ENCODE data around the gene PLA2G4E.

PLA2G4E gene

DNA sequence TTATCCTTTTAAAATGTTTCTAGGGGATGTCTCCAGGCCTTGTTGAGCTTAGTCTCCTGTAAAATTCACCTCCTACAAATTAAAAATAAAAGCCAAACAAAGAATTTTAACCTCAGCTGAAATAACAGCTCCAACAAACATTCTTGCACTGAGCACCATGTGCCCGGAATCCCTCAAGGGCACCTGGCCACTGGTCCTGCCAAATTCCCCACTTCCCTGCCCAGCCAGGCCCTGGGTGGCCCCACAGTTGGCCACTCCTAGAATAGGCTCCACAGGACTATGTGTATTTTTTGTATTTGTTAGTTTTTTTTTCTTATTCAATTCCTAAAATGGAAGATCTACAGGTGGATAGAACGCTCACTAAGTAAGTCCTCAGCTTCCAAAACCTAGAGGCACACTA, 33.1 kb upstream of the PLA2G4E start:
- DNase-seq (ENCODE audit: low read depth in 2 of 3, low spot score in 2 of 3), result no peak

DNA sequence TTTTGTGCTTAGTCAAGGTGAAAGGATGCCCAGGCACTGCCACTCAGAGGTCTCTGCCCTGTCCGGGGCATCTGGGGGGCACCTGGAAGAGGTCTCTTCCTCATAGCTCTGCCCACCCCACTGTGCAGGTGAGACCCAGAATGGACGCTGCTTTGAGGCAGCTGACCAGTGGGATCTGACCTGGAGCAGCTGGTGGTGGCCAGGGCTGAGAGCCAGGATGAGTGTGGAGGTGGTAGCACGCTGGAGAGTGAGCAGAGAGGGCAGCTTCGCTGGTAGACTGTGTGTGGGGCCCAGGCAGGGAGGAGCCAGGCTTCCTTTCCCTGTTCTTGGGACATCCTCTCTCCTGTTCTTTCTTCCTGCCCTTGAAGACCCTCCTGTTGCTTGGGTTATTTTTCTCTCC, 32.2 kb upstream of the PLA2G4E start:
- DNase-seq (ENCODE audit: low read depth in 2 of 3, low spot score in 2 of 3), result no peak

DNA sequence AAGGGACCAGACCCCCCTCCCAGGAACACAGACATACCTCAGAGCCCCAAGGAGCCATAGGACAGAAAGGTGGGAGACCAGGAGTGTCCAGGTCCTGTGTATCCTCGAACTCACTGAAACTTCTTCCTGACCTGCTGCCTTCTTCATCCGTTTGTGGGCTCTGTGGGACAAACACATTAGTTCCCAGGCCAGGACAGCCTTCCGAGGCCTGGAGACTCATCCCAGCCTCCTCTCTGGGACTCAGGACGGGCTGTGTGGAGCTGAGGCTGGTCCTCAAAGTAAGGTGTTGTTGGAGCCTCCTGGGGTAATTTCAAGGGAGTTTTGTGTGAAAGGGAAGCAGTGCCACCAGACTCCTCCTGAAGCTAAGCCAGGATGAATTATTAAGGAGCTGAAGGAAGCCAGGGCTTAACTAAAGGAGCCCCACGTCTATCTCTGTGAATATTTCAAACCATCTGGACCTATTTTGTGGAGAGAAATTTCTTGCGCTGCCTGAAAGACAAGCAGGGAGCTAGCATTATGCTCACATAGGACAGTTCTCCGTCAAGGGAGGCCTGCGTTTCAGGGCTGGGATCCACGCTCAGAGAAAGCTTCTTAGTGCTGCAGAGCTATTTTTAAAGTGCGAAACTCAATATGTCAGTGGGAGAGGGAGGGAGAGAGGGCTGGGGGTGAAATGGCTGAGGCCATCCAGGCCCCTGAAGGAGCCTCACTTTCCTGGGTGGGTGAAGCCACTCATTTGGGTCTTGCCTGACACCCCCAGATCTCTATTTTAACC, 29.8 kb upstream of the PLA2G4E start:
- DNase-seq (ENCODE audit: low read depth in 2 of 3, low spot score in 2 of 3), result no peak

DNA sequence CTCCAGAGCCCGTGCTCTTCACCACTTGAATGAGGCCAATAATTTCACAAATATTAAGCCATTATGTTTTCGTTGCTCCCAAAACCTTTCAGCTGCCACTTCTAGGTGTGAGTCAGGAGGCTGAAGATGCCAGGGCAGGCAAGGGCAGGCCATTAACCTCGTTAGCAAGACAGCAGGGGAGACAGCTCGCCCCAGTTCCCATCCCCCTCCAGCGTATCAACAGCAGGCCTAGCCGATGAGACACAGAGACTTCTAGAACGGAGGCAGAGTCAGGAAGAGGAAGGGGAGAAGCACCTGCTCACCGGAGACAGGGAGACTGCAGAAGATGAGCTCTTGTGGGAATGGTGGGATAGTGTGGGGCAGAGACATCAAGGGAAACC, 28.0 kb upstream of the PLA2G4E start:
- no peak for DNase-seq (ENCODE audit: low read depth in 2 of 3, low spot score in 2 of 3)

DNA sequence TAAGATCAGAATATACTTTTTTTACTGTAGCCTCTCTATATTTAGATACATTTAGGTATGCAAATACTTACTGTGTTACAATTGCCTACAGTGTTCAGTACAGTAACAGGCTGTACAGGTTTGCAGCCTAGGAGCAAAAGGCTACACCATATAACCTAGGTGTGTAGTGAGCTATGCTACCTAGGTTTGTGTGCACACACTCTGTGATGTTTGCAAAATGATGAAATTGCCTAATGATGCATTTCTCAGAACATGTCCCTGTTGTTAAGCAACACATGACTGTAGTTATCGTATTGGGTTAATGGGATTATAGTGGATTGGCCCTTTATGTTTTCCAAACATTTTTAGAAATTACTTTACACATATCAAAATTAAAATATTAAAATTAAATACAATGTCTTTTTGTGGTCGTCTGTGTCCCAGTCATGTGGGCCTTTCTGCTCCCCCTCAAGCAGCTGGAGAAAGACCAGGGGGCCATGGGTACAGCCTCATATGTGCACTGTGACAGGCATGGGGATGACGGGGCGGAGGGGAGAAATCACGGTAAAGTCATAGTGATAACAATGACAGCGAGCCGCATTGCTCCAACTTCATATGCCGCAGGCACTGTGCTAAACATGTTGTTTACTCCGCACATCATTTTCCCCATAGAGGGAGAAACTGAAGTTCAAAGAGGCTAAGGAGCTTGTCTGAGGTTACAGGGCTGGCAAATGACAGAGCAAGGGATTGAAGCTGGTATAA, 27.4 kb upstream of the PLA2G4E start:
- no peak for DNase-seq (ENCODE audit: low read depth in 2 of 3, low spot score in 2 of 3)

DNA sequence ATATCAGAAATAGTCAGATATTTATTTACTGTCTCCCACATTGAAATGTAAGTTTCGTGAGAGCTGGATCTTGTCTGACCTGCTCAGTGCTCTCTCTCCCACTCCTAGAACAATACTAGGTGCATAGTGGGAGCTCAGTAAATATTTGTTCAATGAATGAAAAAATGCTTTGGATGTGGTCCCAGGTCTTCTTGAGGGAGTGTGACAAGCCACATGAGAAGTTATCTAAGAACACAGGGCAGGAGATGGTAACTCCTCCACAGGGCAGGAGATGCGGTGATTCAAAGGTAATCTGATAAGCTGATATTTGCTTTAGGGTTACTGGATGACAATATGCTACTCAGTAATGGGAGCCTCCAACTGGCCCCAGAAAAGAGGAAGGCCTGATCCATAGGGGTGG, 25.8 kb upstream of the PLA2G4E start:
- no peak for DNase-seq (ENCODE audit: low read depth in 2 of 3, low spot score in 2 of 3)

DNA sequence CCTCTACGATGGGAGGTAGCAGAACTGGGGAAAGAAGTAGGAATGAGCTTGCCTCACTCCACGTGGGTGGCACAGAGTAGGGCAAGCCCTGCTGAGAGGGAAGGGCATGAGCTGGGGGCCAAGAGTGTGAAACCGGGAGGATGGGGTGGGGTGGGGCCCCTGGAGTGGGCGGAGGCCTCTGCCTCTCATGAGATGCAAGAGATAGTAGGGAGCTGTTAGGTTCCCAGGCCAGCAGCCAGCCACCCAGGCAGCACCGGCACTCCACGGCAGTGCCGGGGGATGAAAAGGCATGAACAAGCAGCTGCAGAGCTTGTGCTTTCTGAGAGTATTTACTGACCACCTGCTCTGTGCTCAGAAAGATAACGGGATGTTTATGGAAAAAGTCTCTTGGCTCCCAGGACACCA, 24.4 kb upstream of the PLA2G4E start:
- DNase-seq (ENCODE audit: low read depth in 2 of 3, low spot score in 2 of 3), result no peak

DNA sequence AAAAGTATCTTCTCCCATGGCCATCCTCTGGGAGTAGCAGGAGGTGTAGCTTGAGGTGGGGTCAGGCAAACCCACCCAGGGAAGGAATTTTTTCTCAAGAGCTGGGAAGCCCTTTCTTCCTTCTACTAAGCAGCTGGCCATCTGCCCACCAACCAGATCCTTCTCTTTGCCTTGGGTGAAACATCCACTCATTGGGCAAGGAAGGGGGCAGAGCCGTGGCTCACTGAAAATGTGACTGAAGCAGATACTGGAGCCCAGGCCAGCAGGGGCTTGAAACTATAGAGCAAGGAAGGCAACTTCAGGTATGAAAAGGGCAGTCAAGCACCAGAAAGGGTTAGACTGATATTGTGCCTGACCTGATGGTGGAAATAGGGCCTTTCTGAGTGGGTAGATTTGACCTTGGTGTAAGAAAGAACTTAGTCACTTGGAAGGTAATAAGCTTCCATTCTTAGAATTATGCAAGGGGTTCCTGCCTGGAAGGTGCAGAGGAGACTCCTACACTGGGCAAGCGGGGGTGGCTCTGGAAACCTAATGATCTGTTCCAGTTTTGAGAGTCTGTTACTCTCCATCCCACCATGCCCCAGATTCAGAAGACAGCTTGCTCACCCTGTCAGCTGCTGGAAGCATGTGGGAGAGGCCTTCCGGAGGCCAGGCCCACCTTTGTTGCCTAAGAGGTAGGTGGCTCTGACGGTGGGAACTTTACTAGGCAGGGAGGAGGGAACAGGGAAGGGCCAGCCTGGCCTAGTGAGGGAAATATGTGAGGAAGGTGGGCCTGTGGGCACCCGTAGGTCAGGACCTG, 22.0 kb upstream of the PLA2G4E start:
- DNase-seq (ENCODE audit: low read depth in 2 of 3, low spot score in 2 of 3), result no peak

DNA sequence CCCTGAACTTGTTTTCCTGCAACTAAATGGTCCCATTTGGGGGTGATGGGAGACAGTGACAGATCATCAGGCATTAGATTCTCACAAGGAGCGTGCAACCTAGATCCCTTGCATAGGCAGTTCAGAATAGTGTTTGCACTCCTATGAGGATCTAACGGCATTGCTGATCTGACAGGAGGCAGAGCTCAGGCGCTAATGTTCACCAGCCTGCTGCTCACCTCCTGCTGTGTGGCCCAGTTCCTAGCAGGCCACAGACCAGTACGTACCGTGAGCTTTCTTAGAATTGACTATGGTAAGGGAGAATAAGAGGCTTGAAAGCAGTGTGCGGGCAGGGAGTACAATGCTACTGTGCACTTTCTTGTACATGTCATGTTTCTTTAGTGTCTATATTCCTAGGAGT, 17.6 kb upstream of the PLA2G4E start:
- DNase-seq (ENCODE audit: low read depth in 2 of 3, low spot score in 2 of 3), result no peak

DNA sequence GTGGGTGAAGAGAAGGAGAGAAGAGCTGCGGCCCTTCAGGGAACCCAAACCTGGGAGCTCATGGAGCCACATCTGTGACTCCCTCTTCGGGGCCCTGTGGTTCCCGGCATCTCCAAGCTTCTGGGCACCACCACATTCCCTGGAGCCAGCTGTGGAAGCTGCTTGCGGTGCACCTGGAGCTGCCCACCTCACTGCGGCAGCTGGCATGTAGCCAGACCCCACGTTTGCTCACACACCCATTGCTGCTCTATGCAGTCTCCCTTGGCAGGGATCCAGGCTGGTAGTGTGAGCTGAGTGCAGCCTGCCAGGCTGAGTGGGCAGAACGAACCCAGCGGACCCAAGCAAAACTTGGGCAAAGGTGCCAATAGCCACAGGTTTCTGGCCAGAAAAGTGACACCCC, 16.8 kb upstream of the PLA2G4E start:
- DNase-seq (ENCODE audit: low read depth in 2 of 3, low spot score in 2 of 3), result no peak

DNA sequence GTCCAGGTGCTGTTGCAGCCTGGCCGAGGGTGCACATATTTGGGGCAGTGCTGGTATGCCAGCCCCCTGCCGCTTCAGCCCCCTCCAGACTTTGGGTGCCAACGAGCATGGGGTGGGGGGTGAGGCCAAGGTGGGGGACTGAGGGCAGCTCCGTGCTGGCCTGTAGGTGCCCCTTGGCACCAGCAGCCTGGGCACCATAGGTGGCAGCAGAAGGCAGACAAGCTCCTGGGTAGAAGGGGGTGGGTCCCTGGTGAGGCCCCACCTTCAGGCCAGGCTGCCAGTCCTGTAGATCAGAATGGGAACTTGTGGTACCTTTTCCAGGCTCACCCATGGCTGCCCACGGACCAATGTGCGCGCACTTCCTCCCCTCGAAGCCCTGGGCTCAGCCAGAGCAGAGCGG, 16.1 kb upstream of the PLA2G4E start:
- DNase-seq (ENCODE audit: low read depth in 2 of 3, low spot score in 2 of 3), result no peak

DNA sequence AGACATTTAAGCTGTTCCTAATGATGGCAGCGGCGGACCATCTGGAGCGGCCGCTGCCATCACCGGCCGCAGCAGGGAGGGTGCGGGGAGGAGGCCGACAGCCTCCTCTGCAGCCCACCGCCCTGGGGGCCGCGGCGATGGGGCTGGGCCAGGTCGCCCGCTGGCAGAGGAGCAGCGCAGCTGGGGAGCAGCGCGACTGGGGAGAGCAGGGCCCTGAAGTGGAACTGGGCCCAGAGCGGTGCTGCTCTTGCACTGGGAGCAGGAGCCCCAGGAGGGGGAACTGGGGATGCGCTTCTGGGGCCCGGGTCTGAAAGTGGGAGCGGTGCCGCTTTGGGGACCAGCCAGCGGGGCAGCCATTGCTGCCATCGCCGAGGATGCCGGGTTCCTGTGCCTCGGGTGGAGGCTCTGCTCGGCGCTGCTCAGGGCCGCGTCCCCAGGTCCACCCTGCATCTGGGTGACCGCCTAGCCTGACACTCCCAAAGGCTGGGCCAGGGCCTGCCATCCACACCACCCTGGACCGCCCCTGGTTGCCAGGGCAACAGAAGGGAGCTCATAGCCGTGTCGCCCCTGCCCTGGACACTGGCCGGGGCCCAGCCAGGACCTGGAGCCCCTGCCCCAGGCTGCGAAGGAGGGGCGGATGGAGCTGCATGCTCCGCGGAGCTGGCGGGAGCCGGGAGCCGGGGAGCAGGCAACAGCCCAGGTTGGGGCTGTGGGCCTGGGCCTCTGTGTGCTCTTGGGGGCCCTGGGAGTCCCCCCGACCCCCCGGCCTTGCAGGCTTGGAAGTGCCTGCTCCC, 15.5 kb upstream of the PLA2G4E start:
- no peak for DNase-seq (ENCODE audit: low read depth in 2 of 3, low spot score in 2 of 3)

DNA sequence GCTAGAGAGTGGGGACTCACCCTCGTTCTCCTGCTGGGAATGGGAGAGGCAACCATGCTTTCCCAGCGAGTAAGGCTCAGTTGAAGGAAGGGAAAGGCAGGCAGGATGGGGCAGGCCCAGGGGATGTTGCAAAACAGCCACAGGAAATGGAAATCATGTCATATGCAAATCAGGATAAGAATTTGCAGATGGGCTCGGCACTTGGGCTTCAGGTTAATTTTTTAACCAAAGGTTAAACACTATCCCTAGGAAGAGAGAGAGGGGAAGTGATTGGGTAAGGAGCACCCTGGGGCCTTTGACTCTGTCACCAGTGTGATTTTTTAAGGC, 14.6 kb upstream of the PLA2G4E start:
- no peak for DNase-seq (ENCODE audit: low read depth in 2 of 3, low spot score in 2 of 3)

DNA sequence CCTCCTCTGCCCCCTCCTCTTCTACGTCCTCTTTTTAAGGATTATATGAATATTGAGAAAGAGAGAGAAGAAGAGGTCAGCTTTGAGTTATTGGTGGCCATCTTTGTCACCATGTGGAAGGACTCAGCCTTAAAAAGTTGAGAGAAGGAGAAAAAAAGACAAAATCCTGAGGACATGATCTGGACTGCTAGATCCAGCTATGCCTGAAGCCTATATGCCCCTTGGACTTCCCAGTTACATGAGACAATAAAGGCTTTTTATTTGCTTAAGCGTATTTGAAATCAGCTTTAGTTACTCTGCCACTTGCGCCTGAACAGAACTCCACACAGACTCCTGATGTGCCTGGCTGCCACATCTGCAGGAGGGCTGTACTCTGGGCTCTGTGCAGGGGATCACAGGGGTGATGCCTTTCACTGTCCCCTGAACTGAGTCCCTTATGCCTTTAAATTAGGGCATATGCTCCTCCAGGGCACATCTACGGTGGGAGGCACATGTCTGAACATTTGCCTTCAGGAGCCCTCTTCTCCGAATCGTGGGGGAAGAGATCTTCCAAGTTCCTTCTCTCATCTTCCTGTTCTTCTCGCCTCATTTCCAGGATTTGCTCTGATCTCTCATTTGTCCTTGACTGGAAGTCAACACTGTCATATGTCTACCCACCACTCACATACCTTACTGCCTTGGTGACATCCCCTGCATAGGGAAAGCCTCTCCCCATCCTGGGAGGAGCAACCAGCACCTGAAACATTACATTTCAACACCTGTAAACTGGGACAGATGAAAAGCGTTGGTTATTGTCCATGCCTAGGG, 14.0 kb upstream of the PLA2G4E start:
- DNase-seq (ENCODE audit: low read depth in 2 of 3, low spot score in 2 of 3), result no peak

DNA sequence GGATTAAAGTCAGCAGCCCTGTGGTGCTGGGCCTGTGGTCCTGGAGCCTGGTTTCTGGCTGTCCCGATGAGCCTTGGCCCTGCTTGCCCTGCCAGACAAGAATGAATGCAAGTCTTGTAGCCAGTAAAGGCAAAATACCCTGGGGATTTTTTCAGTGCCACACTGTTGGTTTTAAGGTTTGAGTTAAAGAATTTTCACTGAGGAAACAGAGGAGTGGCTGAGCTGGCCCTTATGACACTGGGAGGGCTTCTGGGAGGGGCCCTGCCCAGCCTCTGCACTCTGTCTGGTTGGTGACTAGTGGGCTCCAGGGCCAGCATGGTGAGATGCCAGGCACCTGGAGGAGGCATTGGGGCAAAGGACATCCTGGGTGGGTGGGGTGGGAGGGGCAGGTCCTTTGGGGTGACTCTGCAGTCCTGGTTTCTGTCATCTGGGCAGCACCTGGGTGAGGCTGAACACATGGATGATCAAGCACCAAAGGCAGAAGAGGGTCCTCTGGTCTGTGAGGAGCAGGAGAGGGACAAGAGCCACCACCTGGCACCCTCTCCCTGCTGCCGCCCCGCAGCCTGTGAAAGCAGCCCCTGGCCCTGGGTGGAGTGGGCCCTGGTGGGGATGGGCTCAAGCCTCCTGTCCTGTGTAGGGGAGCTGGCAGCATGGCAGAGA, 12.5 kb upstream of the PLA2G4E start:
- DNase-seq (ENCODE audit: low read depth in 2 of 3, low spot score in 2 of 3), result no peak

DNA sequence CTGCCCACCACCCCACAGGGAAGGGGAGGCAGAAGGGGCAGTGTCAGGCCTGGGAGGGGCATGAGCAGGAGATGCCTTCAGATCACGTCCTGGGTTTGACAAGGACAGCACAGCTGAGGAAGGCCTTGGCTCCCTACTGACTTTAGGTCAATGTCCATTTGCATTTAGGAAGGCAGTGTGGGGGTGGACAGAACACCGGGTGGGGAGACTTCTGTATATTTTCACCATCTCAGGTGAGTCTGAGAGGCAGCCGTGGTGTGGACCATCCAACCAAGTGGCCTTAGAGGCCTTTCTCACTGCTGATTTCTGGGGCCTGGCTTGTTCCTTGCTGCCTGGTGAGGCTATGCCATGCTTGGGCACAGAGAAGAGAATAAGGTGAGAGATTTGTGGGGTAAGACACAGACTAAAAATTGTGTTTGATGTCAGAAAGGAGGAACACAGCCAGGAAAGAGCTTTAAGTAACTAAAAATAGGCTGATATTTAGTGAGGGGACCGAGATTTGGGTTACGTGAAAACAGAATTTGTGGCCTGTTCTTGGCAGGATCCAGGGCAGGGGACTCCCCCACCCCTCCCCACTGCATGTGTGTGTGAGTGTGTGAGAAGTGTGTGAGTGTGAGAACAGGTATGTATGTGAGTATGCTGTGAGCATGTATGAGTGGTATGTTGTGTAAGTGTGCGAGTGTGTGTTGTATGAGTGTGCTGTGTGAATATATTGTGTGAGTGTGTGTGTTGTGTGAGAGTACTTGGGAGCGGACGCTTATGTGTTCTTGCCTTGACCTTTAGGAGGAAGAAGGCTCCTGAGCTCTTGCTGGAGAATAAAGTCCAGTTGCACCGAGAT, 11.8 kb upstream of the PLA2G4E start:
- DNase-seq (ENCODE audit: low read depth in 2 of 3, low spot score in 2 of 3), result no peak

DNA sequence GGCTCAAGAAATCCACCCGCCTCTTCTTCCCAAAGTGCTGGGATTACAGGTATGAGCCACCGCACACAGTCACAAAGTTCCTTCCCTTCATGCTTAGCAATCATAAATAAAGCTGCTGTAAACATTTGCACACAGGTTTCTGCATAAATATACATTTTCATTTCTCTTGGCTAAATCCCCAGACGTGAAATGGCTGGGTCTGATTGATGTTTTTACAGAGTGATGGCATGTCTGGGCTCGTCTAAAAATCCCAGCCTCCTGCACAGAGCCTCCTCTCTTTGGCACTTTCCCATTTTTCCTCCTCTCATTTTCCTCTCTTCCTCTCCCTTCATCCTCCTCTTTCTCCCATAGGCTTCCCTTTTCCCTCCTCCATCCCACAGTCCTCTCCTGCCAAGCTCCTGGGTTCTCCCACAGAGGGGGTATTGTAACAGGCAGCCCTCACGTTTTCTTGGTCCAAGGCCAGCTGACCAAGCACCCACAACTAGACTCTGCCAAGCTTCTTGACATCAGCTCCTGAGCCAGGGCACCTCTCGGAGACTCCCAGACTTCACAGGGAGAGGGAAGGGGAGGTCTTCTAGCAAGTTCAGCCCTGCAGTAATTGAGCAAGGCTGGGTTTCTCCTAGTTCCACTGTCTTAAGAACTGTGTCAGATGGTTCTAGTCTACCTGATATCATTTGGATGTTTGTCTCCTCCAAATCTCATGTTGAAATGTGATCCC, 10.5 kb upstream of the PLA2G4E start:
- DNase-seq (ENCODE audit: low read depth in 2 of 3, low spot score in 2 of 3), result no peak

DNA sequence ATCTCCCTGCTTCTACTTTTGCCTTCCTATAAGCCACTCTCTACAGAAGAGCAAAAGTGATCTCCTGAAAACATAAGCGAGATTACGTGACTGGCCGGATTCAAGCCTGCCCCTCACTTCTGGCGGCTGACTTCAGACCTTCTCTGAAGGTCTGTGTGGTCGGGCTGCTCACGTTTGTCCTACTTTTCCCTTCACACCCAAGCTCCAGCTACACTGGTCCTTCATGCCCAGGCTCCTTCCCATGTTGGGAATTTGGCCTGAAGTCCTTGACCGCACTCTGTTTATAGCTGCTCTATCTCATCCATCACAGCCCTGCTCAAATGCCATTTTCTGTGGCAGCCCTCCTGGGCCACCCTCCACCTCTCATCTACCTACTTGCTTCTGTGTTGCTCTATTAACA, 6.7 kb upstream of the PLA2G4E start:
- no peak for DNase-seq (ENCODE audit: low read depth in 2 of 3, low spot score in 2 of 3)

DNA sequence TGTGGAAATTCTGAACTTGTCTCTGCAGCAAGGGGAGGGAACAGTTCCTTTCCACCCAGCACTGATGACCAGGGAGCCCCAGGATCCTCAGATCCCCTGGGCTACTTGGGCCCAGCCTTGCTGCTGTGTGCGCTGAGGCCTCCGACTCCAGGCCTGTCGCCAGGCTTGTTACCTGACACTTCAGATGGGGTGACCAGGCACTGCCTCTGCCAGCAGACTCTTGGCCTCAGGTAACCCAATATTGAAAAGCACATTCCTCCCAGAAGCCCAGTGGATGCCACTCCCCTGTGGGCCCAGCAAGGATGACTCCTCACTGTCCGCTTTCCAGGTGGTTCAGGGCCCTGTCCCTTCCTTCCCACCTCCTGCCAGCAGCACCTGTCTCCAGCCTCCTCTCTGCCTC, 3.5 kb upstream of the PLA2G4E start:
- no peak for DNase-seq (ENCODE audit: low read depth in 2 of 3, low spot score in 2 of 3)

Data from activated CD8-positive, alpha-beta memory T cell treated with anti-CD3 and anti-CD28 coated beads for 48 hours (primary cell).